ENCODE measurements around the gene CPB2. TPM values are rescaled to one million over a fixed set of nuclear protein-coding genes. Genes with fewer than 3 reads are reported as not detected.

CPB2 gene
- total RNA-seq, 2 donors from 2014 or later, result not detected

GRCh38 chr13:46122304-46122703 is 17.5 kb upstream of the CPB2 start:
- Histone ChIP-seq H3K9ac (ENCODE audit: extremely low read depth, low read length, poor library complexity, severe bottlenecking) (no peak overlapping the region), H3K4me3 (ENCODE audit: low read length) (no peak overlapping the region), H3K9me3 (ENCODE audit: control insufficient read depth, low read length) (no peaks in the 10 kb centered on the region), H3K27ac (ENCODE audit: low read depth, low read length) (no peak overlapping the region), H3K36me3 (ENCODE audit: control insufficient read depth, insufficient read depth, low read length) (no peaks in the 10 kb centered on the region), H3K27me3 (ENCODE audit: control insufficient read depth, insufficient read depth, low read length, poor library complexity, severe bottlenecking) (no peaks in the 10 kb centered on the region), H3K4me1 (ENCODE audit: control insufficient read depth, insufficient read depth, low read length) (no peaks in the 10 kb centered on the region)
- Mint-ChIP-seq H3K4me3 (no peak overlapping the region), H3K36me3 (ENCODE audit: low read depth) (no peaks in the 10 kb centered on the region), H3K4me1 (peaks cover 5% of the 10 kb centered on the region), H3K9me3 (no peaks in the 10 kb centered on the region), H3K27ac (no peak overlapping the region), H3K27me3 (ENCODE audit: insufficient read depth) (peaks cover 2% of the 10 kb centered on the region)
- TF ChIP-seq CTCF (conservative IDR thresholded peaks at IDR 0.05), result no peak
- DNase-seq, result no peak
- WGBS, 2 experiments (ENCODE audit: insufficient coverage in 1 of 2, insufficient read length in 1 of 2), result 89 to 93% methylated on average over 6 of the region's 7 CpGs

- no peak for TF ChIP-seq CTCF (conservative IDR thresholded peaks at IDR 0.05)
- Histone ChIP-seq H3K4me1 (ENCODE audit: control insufficient read depth, insufficient read depth, low read length) (no peaks in the 10 kb centered on the region), H3K27ac (ENCODE audit: low read depth, low read length) (no peak overlapping the region), H3K36me3 (ENCODE audit: control insufficient read depth, insufficient read depth, low read length) (no peaks in the 10 kb centered on the region), H3K4me3 (ENCODE audit: low read length) (no peak overlapping the region), H3K9me3 (ENCODE audit: control insufficient read depth, low read length) (no peaks in the 10 kb centered on the region), H3K9ac (ENCODE audit: extremely low read depth, low read length, poor library complexity, severe bottlenecking) (no peak overlapping the region), H3K27me3 (ENCODE audit: control insufficient read depth, insufficient read depth, low read length, poor library complexity, severe bottlenecking) (no peaks in the 10 kb centered on the region)
- H3K27ac Mint-ChIP-seq, result no peak overlapping the region
- peaks cover 2% of the 10 kb centered on the region for H3K27me3 Mint-ChIP-seq (ENCODE audit: insufficient read depth)
- no peak overlapping the region for H3K4me3 Mint-ChIP-seq
- H3K4me1 Mint-ChIP-seq, result peaks cover 5% of the 10 kb centered on the region
- WGBS, 2 experiments (ENCODE audit: insufficient coverage in 1 of 2, insufficient read length in 1 of 2), result 80 to 100% methylated on average over 1 to 4 of the region's 4 CpGs
- no peaks in the 10 kb centered on the region for H3K36me3 Mint-ChIP-seq (ENCODE audit: low read depth)
- no peak for DNase-seq
- H3K9me3 Mint-ChIP-seq, result no peaks in the 10 kb centered on the region
These were observed 16.8 kb upstream of the CPB2 start for GRCh38 chr13:46121597-46122163.

- Histone ChIP-seq H3K4me3 (ENCODE audit: low read length) (no peak overlapping the region), H3K4me1 (ENCODE audit: control insufficient read depth, insufficient read depth, low read length) (no peaks in the 10 kb centered on the region)
- no peak for TF ChIP-seq CTCF (conservative IDR thresholded peaks at IDR 0.05)
These were observed 16.2 kb upstream of the CPB2 start for GRCh38 chr13:46121033-46121432.

More at GRCh38 chr13:46121033-46121432, 16.2 kb upstream of the CPB2 start:
- Mint-ChIP-seq H3K36me3 (ENCODE audit: low read depth) (no peaks in the 10 kb centered on the region), H3K4me1 (peaks cover 5% of the 10 kb centered on the region), H3K4me3 (no peak overlapping the region), H3K9me3 (no peaks in the 10 kb centered on the region), H3K27me3 (ENCODE audit: insufficient read depth) (peaks cover 2% of the 10 kb centered on the region), H3K27ac (no peak overlapping the region)
- H3K27me3 ChIP-seq (ENCODE audit: control insufficient read depth, insufficient read depth, low read length, poor library complexity, severe bottlenecking), result no peaks in the 10 kb centered on the region
- WGBS, 2 experiments (ENCODE audit: insufficient coverage in 1 of 2, insufficient read length in 1 of 2), result 94 to 100% methylated on average over 1 to 2 of the region's 2 CpGs
- no peak overlapping the region for H3K27ac ChIP-seq (ENCODE audit: low read depth, low read length)
- H3K9me3 ChIP-seq (ENCODE audit: control insufficient read depth, low read length), result no peaks in the 10 kb centered on the region
- H3K9ac ChIP-seq (ENCODE audit: extremely low read depth, low read length, poor library complexity, severe bottlenecking), result no peak overlapping the region
- no peaks in the 10 kb centered on the region for H3K36me3 ChIP-seq (ENCODE audit: control insufficient read depth, insufficient read depth, low read length)
- DNase-seq, result no peak
